ENCODE results near the gene UBALD2.

GRCh38 chr17:76241691-76242255, 23.4 kb upstream of the UBALD2 start:
- no peak for TF ChIP-seq CTCF (IDR thresholded peaks at IDR 0.05; ENCODE audit: extremely low read depth in 1 of 2, insufficient read depth in 1 of 2, low read depth in 1 of 2, low read length in 2 of 2)
- TF ChIP-seq POLR2AphosphoS5 (IDR thresholded peaks at IDR 0.05; ENCODE audit: insufficient read depth, low read depth, low read length) = no peak
- no peak for TF ChIP-seq EZH2 (IDR thresholded peaks at IDR 0.05; ENCODE audit: borderline replicate concordance, low read depth, low read length, severe bottlenecking)
- no peak for TF ChIP-seq POLR2A (IDR thresholded peaks at IDR 0.05; ENCODE audit: low read depth, low read length)
- TF ChIP-seq GATA2 (IDR thresholded peaks at IDR 0.05; ENCODE audit: insufficient read depth, insufficient read length, low read depth, low read length) = no peak
- TF ChIP-seq MAX (IDR thresholded peaks at IDR 0.05; ENCODE audit: insufficient read depth, insufficient read length) = no peak
- TF ChIP-seq JUN (IDR thresholded peaks at IDR 0.05; ENCODE audit: borderline replicate concordance, insufficient read depth, insufficient read length, low read depth) = no peak

Measured in endothelial cell of umbilical vein (primary cell).